ENCODE results near the gene CDKL1. TPM values are rescaled to one million over a fixed set of nuclear protein-coding genes. Genes with fewer than 3 reads are reported as not detected.

Gene CDKL1
- total RNA-seq, 1 donor from 2014 or later: 34.3 TPM

Other genes starting within 250 kb of the CDKL1 start
- 38.0 TPM for gene SOS2, start 165.3 kb downstream of the CDKL1 start, total RNA-seq
- 7.8 TPM for gene L2HGDH, start 84.7 kb downstream of the CDKL1 start, total RNA-seq
- 31.0 TPM for gene DMAC2L, start 84.6 kb downstream of the CDKL1 start, total RNA-seq
- 71.8 TPM for gene MAP4K5, start 135.7 kb upstream of the CDKL1 start, total RNA-seq
- gene ATL1, start 163.3 kb upstream of the CDKL1 start, total RNA-seq: 8.8 TPM

Measured in ureter (tissue), 1 donor.